AG04450 (cell line): ENCODE results near the gene SIM2. TPM values are rescaled to one million over a fixed set of nuclear protein-coding genes. Genes with fewer than 3 reads are reported as not detected.

ENCODE experiments used
- CTCF ChIA-PET: fragments of 300-600, 350-600 bp; formaldehyde crosslinking; extraction: SDS; loops from one replicate; lab custom pipeline; 2022; ENCODE audit warnings: antibody characterized with exemption, inconsistent platforms; lab: Charles Lee
- POLR2A ChIA-PET: fragments of 350-600 bp; formaldehyde crosslinking; extraction: SDS; loops from one replicate; lab custom pipeline; 2021; ENCODE audit warnings: antibody characterized with exemption, inconsistent platforms; lab: Yijun Ruan, JAX
- DNase-seq: peaks from one replicate; pipeline ENCODE4 v3.0.0-alpha.2; 2011; ENCODE audit warnings: low read depth, low spot score
- H3K27ac ChIP-seq: one replicate; pipeline ENCODE4 v1.5.1; 2012; ENCODE audit warnings: low read depth, low read length, control low read depth
- H3K27me3 ChIP-seq: one replicate; pipeline ENCODE4 v1.6.0; 2012; ENCODE audit warnings: low read length; ENCODE audit not compliant: control insufficient read depth, insufficient read depth
- H3K4me3 ChIP-seq: 2 replicates; pipeline ENCODE4 v1.5.1; 2011; ENCODE audit warnings: mild to moderate bottlenecking, low read depth, low read length, control low read depth
- H3K9me3 ChIP-seq: 2 replicates; pipeline ENCODE4 v1.5.1; 2012; ENCODE audit warnings: low read length; ENCODE audit not compliant: control insufficient read depth, insufficient read depth
- polyA plus RNA-seq: library from polyadenylated mRNA; depleted of rRNA; stranded (reverse); fragments of >200 nt; gene quantifications from 2 replicates; pipeline ENCODE4 v1.2.3, GENCODE V29; 2011
- TF ChIP-seq, protein P1 (sequence below): IDR thresholded peaks from 2 replicates; pipeline ENCODE4 v1.5.1; 2011; ENCODE audit warnings: low read depth, low read length, control low read depth, inconsistent platforms

The SIM2 gene
- polyA plus RNA-seq, 1 experiment = 0.46 TPM

DNA sequence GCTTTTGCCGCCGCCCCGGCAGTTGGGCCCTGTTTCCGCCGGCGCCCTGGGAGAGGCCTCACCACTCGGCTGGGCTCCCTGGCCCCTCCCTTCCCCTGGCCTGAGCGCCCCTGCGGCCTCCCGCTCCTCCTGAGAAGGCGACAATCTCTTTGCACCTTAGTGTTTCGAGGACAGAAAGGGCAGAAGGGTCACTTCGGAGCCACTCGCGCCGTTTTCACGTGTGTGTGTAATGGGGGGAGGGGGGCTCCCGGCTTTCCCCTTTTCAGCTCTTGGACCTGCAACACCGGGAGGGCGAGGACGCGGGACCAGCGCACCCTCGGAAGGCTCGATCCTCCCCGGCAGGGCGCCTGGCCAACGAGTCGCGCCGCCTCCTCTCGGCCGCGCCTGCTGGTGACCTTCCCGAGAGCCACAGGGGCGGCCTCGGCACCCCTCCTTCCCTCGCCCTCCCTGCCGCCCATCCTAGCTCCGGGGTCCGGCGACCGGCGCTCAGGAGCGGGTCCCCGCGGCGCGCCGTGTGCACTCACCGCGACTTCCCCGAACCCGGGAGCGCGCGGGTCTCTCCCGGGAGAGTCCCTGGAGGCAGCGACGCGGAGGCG lies 432 bp upstream of the SIM2 start:
- TF ChIP-seq, protein P1, sequence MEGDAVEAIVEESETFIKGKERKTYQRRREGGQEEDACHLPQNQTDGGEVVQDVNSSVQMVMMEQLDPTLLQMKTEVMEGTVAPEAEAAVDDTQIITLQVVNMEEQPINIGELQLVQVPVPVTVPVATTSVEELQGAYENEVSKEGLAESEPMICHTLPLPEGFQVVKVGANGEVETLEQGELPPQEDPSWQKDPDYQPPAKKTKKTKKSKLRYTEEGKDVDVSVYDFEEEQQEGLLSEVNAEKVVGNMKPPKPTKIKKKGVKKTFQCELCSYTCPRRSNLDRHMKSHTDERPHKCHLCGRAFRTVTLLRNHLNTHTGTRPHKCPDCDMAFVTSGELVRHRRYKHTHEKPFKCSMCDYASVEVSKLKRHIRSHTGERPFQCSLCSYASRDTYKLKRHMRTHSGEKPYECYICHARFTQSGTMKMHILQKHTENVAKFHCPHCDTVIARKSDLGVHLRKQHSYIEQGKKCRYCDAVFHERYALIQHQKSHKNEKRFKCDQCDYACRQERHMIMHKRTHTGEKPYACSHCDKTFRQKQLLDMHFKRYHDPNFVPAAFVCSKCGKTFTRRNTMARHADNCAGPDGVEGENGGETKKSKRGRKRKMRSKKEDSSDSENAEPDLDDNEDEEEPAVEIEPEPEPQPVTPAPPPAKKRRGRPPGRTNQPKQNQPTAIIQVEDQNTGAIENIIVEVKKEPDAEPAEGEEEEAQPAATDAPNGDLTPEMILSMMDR = no peak
- Histone ChIP-seq H3K9me3 (peaks cover 17% of the 10 kb centered on the region), H3K27ac (no peak overlapping the region), H3K4me3 (no peak overlapping the region), H3K27me3 (peaks cover 90% of the 10 kb centered on the region)
- DNase-seq = no peak
- CTCF ChIA-PET = no interaction called here
- POLR2A ChIA-PET = no interaction called here

- no peak overlapping the region for H3K27ac ChIP-seq
- H3K9me3 ChIP-seq = peaks cover 17% of the 10 kb centered on the region; the same call in 1 of the 2 replicates
These were observed 805 bp downstream of the SIM2 start for GRCh38 chr21:36699546-36700294.

DNA sequence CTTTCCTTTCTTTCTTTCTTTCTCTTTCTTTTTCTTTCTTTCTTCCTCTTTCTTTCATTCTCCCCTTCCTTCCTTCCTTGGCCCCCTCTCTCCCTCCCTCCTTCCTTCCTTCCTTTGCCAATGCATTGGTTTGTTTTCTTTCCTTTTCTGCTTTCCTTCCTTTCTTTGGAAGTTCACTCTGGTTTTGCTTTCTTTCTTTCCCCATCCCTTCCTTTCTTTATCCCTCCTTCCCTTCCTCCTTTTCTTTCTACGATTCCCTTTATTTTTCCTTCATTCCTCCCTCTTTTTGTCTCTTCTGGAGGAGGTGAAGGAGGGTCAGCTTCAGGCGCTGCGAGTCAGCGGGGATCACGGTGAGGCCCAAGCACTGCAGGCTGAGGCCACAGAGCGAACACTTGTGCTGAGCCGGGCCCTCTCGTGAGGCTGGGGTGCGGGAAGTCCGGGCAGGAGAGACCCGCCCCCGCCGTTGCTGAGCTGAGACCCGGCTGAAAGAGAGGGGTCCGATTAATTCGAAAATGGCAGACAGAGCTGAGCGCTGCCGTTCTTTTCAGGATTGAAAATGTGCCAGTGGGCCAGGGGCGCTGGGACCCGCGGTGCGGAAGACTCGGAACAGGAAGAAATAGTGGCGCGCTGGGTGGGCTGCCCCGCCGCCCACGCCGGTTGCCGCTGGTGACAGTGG lies 1.5 kb downstream of the SIM2 start:
- H3K27me3 ChIP-seq = peaks cover 90% of the 10 kb centered on the region
- H3K9me3 ChIP-seq = peaks cover 17% of the 10 kb centered on the region; the same call in 1 of the 2 replicates
- POLR2A ChIA-PET = no interaction called here
- TF ChIP-seq, protein P1 = no peak
- CTCF ChIA-PET = no interaction called here
- H3K4me3 ChIP-seq = no peak overlapping the region
- DNase-seq = no peak
- no peak overlapping the region for H3K27ac ChIP-seq

More at GRCh38 chr21:36699546-36700294, 805 bp downstream of the SIM2 start:
- DNase-seq = no peak
- Histone ChIP-seq H3K4me3 (no peak overlapping the region), H3K27me3 (peaks cover 90% of the 10 kb centered on the region)
- CTCF ChIA-PET = no interaction called here
- POLR2A ChIA-PET = no interaction called here
- TF ChIP-seq, protein P1 = no peak

DNA sequence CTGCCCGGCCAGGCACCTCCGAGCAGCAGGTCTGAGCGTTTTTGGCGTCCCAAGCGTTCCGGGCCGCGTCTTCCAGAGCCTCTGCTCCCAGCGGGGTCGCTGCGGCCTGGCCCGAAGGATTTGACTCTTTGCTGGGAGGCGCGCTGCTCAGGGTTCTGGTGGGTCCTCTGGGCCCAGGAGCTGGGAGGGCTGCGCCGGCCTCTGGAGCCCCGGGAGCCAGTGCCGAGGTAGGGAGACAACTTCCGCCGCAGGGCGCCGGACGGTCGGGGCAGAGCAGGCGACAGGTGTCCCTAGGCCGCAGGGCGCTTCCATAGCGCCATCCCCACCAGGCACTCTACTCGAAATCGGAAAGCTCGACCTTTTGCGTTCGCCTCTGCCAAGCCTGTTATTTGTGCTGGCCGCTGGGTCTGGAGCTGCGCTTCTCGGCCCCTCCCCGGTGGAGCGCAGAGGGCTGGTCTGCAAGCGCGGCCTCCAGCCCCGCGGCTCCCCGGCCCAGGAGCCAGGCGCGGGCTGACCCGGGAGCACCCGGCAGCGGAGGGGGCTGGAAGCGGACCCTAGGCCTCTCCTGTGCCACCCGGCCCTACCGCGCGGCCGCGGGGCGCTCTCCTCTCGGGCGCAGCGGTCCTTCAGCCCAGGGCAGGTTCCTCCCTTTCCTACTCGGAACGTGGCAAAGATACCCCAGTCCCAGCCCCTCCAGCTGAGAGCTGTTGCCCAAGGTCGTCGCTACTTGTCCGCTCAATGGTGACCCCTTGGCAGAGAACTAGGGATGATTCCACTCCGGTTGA lies 2.2 kb downstream of the SIM2 start:
- ChIA-PET CTCF (no interaction called here), POLR2A (no interaction called here)
- no peak for DNase-seq
- H3K4me3 ChIP-seq = no peak overlapping the region
- H3K9me3 ChIP-seq = peaks cover 12% of the 10 kb centered on the region; the same call in 1 of the 2 replicates
- H3K27ac ChIP-seq = no peak overlapping the region
- TF ChIP-seq, protein P1 = no peak
- peaks cover 90% of the 10 kb centered on the region for H3K27me3 ChIP-seq
